HEK293 (cell line): ENCODE results near the gene KRTAP1-1.
"Not testable (repeated sequence)": the region's sequence is repeated elsewhere in the genome, so short reads cannot be mapped to it uniquely, and the experiment has no call there.

Source experiments
- CTCF ChIA-PET: fragments of 350-600 bp; formaldehyde crosslinking; extraction: SDS; loops from one replicate; lab custom pipeline; 2021; ENCODE audit warnings: antibody characterized with exemption; lab: Yijun Ruan, JAX
- POLR2A ChIA-PET: fragments of 300-600 bp; formaldehyde crosslinking; extraction: SDS; loops from one replicate; lab custom pipeline; 2020; ENCODE audit warnings: antibody characterized with exemption, inconsistent platforms; lab: Yijun Ruan, JAX
- H3K27ac ChIP-seq: fragments of 200-500 bp; sonication (Bioruptor generic); 2 replicates; pipeline ENCODE4 v1.5.1; 2014; ENCODE audit warnings: low read depth, low read length, control low read depth, inconsistent platforms; ENCODE audit errors: extremely low read depth
- H3K36me3 ChIP-seq, 2 experiments: fragments of 200-500 bp in 1 of 2; sonication (Bioruptor generic) in 1 of 2; 1 replicate in 1 of 2; 2 replicates in 1 of 2; pipeline ENCODE4 v1.5.1; 2014 to 2017; ENCODE audit warnings: inconsistent platforms in 2 of 2, low read length in 2 of 2; ENCODE audit not compliant: control insufficient read depth in 2 of 2, insufficient read depth in 1 of 2
- H3K4me1 ChIP-seq: fragments of 200-500 bp; sonication (Bioruptor generic); 2 replicates; pipeline ENCODE4 v1.5.1; 2014; ENCODE audit warnings: mild to moderate bottlenecking, low read length, inconsistent platforms; ENCODE audit not compliant: control insufficient read depth, insufficient read depth
- H3K4me3 ChIP-seq: 2 replicates; pipeline ENCODE4 v1.5.1; 2011; ENCODE audit warnings: low read depth, mild to moderate bottlenecking, control low read depth, low read length, moderate library complexity
- H3K9me3 ChIP-seq: fragments of 200-500 bp; sonication (Bioruptor generic); 2 replicates; pipeline ENCODE4 v1.5.1; 2014; ENCODE audit warnings: low read depth, low read length, inconsistent platforms; ENCODE audit not compliant: control insufficient read depth, insufficient read depth
- BCL11B ChIP-seq: fragments of 450-650 bp; formaldehyde crosslinking; IDR thresholded peaks from 2 replicates; pipeline ENCODE4 v1.5.1; 2016; ENCODE audit warnings: low read depth, missing biosample characterization, missing genetic modification characterization
- GLI4 ChIP-seq: fragments of 450-650 bp; formaldehyde crosslinking; IDR thresholded peaks from 2 replicates; pipeline ENCODE4 v1.5.1; 2016; ENCODE audit warnings: missing biosample characterization, missing genetic modification characterization
- KLF16 ChIP-seq: fragments of 450-650 bp; formaldehyde crosslinking; IDR thresholded peaks from 2 replicates; pipeline ENCODE4 v1.5.1; 2017; ENCODE audit warnings: missing biosample characterization, missing genetic modification characterization
- ZBTB1 ChIP-seq: fragments of 450-650 bp; formaldehyde crosslinking; IDR thresholded peaks from 2 replicates; pipeline ENCODE4 v1.5.1; 2016; ENCODE audit warnings: missing biosample characterization, missing genetic modification characterization
- ZEB2 ChIP-seq: fragments of 450-650 bp; formaldehyde crosslinking; IDR thresholded peaks from 2 replicates; pipeline ENCODE4 v1.5.1; 2016; ENCODE audit warnings: missing biosample characterization, missing genetic modification characterization
- ZFP3 ChIP-seq: fragments of 450-650 bp; formaldehyde crosslinking; IDR thresholded peaks from 2 replicates; pipeline ENCODE4 v1.5.1; 2016; ENCODE audit warnings: low read depth, missing biosample characterization, missing genetic modification characterization
- ZIC2 ChIP-seq: fragments of 450-650 bp; formaldehyde crosslinking; IDR thresholded peaks from 2 replicates; pipeline ENCODE4 v1.5.1; 2016; ENCODE audit warnings: missing biosample characterization, missing genetic modification characterization
- ZNF114 ChIP-seq: fragments of 450-650 bp; formaldehyde crosslinking; IDR thresholded peaks from 2 replicates; pipeline ENCODE4 v1.5.0; 2017; ENCODE audit warnings: missing biosample characterization, missing genetic modification characterization
- ZNF146 ChIP-seq: fragments of 450-650 bp; formaldehyde crosslinking; IDR thresholded peaks from 2 replicates; pipeline ENCODE4 v1.5.1; 2016; ENCODE audit warnings: missing biosample characterization, missing genetic modification characterization
- ZNF184 ChIP-seq: fragments of 450-650 bp; IDR thresholded peaks from 2 replicates; pipeline ENCODE4 v1.5.1; 2018; ENCODE audit warnings: missing biosample characterization, mild to moderate bottlenecking, missing genetic modification characterization
- ZNF248 ChIP-seq: fragments of 450-650 bp; formaldehyde crosslinking; IDR thresholded peaks from 2 replicates; pipeline ENCODE4 v1.5.1; 2017; ENCODE audit warnings: missing biosample characterization, missing genetic modification characterization
- ZNF350 ChIP-seq: fragments of 450-650 bp; formaldehyde crosslinking; IDR thresholded peaks from 2 replicates; pipeline ENCODE4 v1.5.0; 2017; ENCODE audit warnings: missing biosample characterization, mild to moderate bottlenecking, missing genetic modification characterization
- ZNF37A ChIP-seq: fragments of 450-650 bp; IDR thresholded peaks from 2 replicates; pipeline ENCODE4 v1.5.1; 2018; ENCODE audit warnings: missing biosample characterization, missing genetic modification characterization
- ZNF549 ChIP-seq: fragments of 450-650 bp; IDR thresholded peaks from 2 replicates; pipeline ENCODE4 v1.5.1; 2018; ENCODE audit warnings: missing biosample characterization, missing genetic modification characterization, mild to moderate bottlenecking, inconsistent platforms, moderate library complexity
- ZNF558 ChIP-seq: fragments of 450-650 bp; formaldehyde crosslinking; IDR thresholded peaks from 2 replicates; pipeline ENCODE4 v1.5.1; 2016; ENCODE audit warnings: missing biosample characterization, missing genetic modification characterization
- ZNF560 ChIP-seq: fragments of 450-650 bp; formaldehyde crosslinking; IDR thresholded peaks from 2 replicates; pipeline ENCODE4 v1.5.1; 2017; ENCODE audit warnings: missing biosample characterization, missing genetic modification characterization, borderline replicate concordance
- ZNF624 ChIP-seq: fragments of 450-650 bp; formaldehyde crosslinking; IDR thresholded peaks from 2 replicates; pipeline ENCODE4 v1.5.1; 2017; ENCODE audit warnings: missing biosample characterization, missing genetic modification characterization
- ZNF747 ChIP-seq: fragments of 450-650 bp; formaldehyde crosslinking; IDR thresholded peaks from 2 replicates; pipeline ENCODE4 v1.5.1; 2016; ENCODE audit warnings: missing biosample characterization, missing genetic modification characterization
- TF ChIP-seq, protein P1 (sequence below): fragments of 450-650 bp; formaldehyde crosslinking; IDR thresholded peaks from 2 replicates; pipeline ENCODE4 v1.5.1; 2016; ENCODE audit warnings: missing biosample characterization, missing genetic modification characterization
- TF ChIP-seq, protein P2 (sequence below): fragments of 450-650 bp; IDR thresholded peaks from 2 replicates; pipeline ENCODE4 v1.5.1; 2018; ENCODE audit warnings: missing biosample characterization, mild to moderate bottlenecking, missing genetic modification characterization
- TF ChIP-seq, protein P3 (sequence below): fragments of 450-650 bp; formaldehyde crosslinking; IDR thresholded peaks from 2 replicates; pipeline ENCODE4 v1.5.1; 2016; ENCODE audit warnings: missing biosample characterization, missing genetic modification characterization
- TF ChIP-seq, protein P4 (sequence below): fragments of 450-650 bp; formaldehyde crosslinking; IDR thresholded peaks from 2 replicates; pipeline ENCODE4 v1.5.1; 2016; ENCODE audit warnings: missing biosample characterization, missing genetic modification characterization, low read depth
- TF ChIP-seq, protein P5 (sequence below): fragments of 450-650 bp; formaldehyde crosslinking; IDR thresholded peaks from 2 replicates; pipeline ENCODE4 v1.5.1; 2016; ENCODE audit warnings: missing biosample characterization, missing genetic modification characterization

KRTAP1-1 gene

DNA sequence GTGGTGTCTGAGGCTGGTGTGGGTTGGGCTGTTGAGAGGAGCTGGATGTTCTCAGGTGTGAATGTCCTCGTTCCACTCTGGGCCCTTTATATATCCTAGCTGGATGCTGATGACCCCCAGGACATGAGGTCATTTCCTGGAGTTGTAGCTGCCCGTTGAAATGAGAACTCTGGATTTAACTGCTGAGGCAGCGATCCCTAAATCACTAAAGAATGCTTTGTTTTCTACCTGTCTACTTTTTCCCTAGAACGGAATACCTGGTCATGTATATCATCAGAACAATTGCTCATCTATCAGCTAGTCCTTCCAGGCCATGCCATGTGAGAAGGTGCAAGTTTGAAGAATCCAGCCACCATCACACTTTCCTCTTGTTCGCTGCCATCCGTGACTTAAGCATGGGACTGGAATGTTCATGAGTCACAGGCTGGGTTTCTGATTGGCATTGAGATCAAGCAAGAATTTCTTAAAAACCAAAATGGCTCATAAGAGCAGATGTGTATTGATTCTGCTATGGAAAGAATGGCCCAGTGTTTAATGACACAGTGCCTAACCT, 18.9 kb upstream of the KRTAP1-1 start, which contains the start of gene KRTAP2-3:
Gene KRTAP2-3 (minus strand): TSS at position 63 of the 553 bp plus-strand sequence. CDS start 64 bp downstream, outside the sequence.
- ChIA-PET POLR2A (no interaction called here), CTCF (interaction anchor here (1.3 kb wide), 1 partner anchor 13 kb away, joined by 4 read pairs; no protein-coding TSS in a partner anchor)

DNA sequence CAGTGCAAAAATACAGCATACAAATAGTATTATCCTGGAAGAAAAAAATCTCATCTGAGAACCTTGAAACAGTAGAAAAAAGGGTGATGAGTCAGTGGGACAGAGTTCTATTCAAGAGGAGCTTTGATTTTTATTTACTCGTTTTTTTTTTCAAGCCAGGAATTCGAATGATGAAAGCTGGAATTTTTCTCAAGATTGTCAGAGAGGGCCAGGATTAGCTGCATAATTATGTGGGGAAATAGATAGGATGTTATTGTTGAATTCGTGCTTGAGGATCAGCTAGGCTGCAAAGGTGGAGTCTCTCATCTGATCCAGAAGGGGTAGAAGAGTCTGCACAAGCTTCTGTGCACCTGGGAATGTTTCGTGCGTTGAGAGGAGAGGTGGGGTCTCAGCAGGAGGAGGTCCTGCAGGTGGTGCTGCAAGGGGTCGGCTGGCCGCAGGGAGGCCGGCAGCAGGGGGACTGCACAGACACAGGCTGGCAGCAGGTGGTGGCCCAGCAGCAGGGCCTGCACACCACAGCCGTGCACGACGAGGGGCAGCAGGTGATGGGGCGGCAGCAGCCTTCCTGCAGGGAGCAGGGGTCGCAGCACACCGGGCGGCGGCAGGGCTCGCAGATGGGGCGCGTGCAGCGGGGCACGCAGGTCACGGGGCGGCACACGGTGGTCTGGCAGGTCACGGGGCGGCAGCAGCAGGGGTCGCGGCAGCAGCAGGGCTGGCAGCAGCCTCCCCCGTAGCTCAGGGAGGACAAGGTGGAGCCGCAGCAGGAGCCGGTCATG, 18.2 kb upstream of the KRTAP1-1 start:
- POLR2A ChIA-PET, H3K36me3 ChIP-seq, H3K9me3 ChIP-seq, H3K27ac ChIP-seq, H3K4me1 ChIP-seq, H3K4me3 ChIP-seq: not testable (repeated sequence)
- peak; percentile 27; the same call in 1 of the 2 replicates for TF ChIP-seq ZIC2
- CTCF ChIA-PET, result interaction anchor here (0.6 to 1.3 kb wide), 5 partner anchors 13 to 1008 kb away, joined by 4 to 6 read pairs (median 4); no protein-coding TSS in a partner anchor

More for the DNA sequence above, 18.9 kb upstream of the KRTAP1-1 start, which contains the start of gene KRTAP2-3:
- Histone ChIP-seq H3K4me1 (no peaks in the 10 kb centered on the region), H3K27ac (no peak within 1 kb of the TSS), H3K4me3 (no peak within 1 kb of the TSS), H3K36me3 (no peaks in the 10 kb centered on the region), H3K9me3 (no peaks in the 10 kb centered on the region)
- TF ChIP-seq KLF16 (tag by site-specific recombination), result no peak

DNA sequence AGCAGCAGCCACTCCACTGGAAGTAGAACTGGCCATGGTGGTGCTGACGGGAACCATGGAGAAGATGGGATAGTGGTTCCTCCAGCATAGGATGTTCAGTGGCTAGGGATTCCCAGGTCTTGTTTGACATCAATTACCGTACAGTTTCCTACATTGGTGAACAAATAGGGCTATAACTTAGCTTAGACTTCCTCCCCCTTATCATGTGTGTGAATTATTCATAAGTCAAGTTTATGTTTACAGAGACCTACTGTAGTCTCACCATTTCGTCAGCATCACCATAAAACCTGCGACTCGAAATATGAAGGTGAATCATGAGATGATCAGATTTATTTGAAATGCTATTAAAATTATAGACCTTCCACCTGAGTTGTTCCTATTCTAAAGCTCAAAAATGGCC, 17.5 kb upstream of the KRTAP1-1 start:
- no peak overlapping the region for H3K27ac ChIP-seq
- ChIA-PET POLR2A (no interaction called here), CTCF (interaction anchor here (0.6 to 0.7 kb wide), 4 partner anchors 17 to 1009 kb away, joined by 4 to 6 read pairs (median 4); no protein-coding TSS in a partner anchor)

DNA sequence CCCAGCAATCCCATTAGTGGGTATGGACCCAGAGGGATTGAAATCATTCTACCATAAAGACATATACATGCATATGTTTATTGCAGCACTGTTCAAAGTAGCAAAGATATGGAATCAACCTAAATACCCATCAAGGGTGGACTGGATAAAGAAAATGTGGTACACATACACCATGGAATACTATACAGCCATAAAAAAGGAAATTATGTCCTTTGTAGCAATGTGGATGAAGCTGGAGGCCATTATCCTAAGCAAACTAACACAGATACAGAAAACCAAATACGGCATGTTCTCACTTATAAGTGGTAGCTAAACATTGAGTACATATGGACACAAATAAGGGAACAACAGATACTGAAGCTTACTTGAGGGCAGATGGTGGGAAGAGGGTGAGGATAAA, 16.3 kb upstream of the KRTAP1-1 start:
- H3K27ac ChIP-seq, result no peak overlapping the region
- H3K4me1 ChIP-seq, result no peaks in the 10 kb centered on the region
- no peak overlapping the region for H3K4me3 ChIP-seq
- no peaks in the 10 kb centered on the region for H3K36me3 ChIP-seq
- ChIA-PET POLR2A (no interaction called here), CTCF (no interaction called here)
- H3K9me3 ChIP-seq, result no peaks in the 10 kb centered on the region
- no peak for TF ChIP-seq ZNF248
- TF ChIP-seq, protein P1, sequence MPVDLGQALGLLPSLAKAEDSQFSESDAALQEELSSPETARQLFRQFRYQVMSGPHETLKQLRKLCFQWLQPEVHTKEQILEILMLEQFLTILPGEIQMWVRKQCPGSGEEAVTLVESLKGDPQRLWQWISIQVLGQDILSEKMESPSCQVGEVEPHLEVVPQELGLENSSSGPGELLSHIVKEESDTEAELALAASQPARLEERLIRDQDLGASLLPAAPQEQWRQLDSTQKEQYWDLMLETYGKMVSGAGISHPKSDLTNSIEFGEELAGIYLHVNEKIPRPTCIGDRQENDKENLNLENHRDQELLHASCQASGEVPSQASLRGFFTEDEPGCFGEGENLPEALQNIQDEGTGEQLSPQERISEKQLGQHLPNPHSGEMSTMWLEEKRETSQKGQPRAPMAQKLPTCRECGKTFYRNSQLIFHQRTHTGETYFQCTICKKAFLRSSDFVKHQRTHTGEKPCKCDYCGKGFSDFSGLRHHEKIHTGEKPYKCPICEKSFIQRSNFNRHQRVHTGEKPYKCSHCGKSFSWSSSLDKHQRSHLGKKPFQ (tag by site-specific recombination), result no peak
- no peak for TF ChIP-seq ZNF549
- TF ChIP-seq ZNF747 (tag by site-specific recombination), result no peak
- TF ChIP-seq ZNF114, result no peak
- peak; percentile 94 for TF ChIP-seq ZNF146 (tag by site-specific recombination)
- TF ChIP-seq ZNF624 (tag by site-specific recombination), result no peak
- TF ChIP-seq, protein P2, sequence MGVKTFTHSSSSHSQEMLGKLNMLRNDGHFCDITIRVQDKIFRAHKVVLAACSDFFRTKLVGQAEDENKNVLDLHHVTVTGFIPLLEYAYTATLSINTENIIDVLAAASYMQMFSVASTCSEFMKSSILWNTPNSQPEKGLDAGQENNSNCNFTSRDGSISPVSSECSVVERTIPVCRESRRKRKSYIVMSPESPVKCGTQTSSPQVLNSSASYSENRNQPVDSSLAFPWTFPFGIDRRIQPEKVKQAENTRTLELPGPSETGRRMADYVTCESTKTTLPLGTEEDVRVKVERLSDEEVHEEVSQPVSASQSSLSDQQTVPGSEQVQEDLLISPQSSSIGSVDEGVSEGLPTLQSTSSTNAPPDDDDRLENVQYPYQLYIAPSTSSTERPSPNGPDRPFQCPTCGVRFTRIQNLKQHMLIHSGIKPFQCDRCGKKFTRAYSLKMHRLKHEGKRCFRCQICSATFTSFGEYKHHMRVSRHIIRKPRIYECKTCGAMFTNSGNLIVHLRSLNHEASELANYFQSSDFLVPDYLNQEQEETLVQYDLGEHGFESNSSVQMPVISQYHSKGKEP (tag by site-specific recombination), result no peak
- TF ChIP-seq ZFP3 (tag by site-specific recombination), result no peak

More for the DNA sequence above, 17.5 kb upstream of the KRTAP1-1 start:
- Histone ChIP-seq H3K36me3 (no peaks in the 10 kb centered on the region), H3K4me1 (no peaks in the 10 kb centered on the region), H3K9me3 (no peaks in the 10 kb centered on the region), H3K4me3 (no peak overlapping the region)
- TF ChIP-seq ZNF37A (tag by site-specific recombination) (no peak), ZFP3 (tag by site-specific recombination) (no peak), ZNF184 (tag by site-specific recombination) (no peak), BCL11B (tag by site-specific recombination) (no peak), ZNF560 (no peak), GLI4 (tag by site-specific recombination) (no peak), ZBTB1 (tag by site-specific recombination) (no peak), ZNF350 (tag by site-specific recombination) (no peak), ZEB2 (no peak), ZNF558 (no peak)
- TF ChIP-seq, protein P3, sequence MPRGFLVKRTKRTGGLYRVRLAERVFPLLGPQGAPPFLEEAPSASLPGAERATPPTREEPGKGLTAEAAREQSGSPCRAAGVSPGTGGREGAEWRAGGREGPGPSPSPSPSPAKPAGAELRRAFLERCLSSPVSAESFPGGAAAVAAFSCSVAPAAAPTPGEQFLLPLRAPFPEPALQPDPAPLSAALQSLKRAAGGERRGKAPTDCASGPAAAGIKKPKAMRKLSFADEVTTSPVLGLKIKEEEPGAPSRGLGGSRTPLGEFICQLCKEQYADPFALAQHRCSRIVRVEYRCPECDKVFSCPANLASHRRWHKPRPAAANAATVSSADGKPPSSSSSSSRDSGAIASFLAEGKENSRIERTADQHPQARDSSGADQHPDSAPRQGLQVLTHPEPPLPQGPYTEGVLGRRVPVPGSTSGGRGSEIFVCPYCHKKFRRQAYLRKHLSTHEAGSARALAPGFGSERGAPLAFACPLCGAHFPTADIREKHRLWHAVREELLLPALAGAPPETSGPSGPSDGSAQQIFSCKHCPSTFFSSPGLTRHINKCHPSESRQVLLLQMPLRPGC, result no peak
- TF ChIP-seq, protein P4, sequence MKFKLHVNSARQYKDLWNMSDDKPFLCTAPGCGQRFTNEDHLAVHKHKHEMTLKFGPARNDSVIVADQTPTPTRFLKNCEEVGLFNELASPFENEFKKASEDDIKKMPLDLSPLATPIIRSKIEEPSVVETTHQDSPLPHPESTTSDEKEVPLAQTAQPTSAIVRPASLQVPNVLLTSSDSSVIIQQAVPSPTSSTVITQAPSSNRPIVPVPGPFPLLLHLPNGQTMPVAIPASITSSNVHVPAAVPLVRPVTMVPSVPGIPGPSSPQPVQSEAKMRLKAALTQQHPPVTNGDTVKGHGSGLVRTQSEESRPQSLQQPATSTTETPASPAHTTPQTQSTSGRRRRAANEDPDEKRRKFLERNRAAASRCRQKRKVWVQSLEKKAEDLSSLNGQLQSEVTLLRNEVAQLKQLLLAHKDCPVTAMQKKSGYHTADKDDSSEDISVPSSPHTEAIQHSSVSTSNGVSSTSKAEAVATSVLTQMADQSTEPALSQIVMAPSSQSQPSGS (tag by site-specific recombination), result no peak
- TF ChIP-seq, protein P5, sequence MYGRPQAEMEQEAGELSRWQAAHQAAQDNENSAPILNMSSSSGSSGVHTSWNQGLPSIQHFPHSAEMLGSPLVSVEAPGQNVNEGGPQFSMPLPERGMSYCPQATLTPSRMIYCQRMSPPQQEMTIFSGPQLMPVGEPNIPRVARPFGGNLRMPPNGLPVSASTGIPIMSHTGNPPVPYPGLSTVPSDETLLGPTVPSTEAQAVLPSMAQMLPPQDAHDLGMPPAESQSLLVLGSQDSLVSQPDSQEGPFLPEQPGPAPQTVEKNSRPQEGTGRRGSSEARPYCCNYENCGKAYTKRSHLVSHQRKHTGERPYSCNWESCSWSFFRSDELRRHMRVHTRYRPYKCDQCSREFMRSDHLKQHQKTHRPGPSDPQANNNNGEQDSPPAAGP, result no peak
